K562 (cell line): ENCODE measurements around the gene SLC27A2. TPM values are rescaled to one million over a fixed set of nuclear protein-coding genes. Genes with fewer than 3 reads are reported as not detected.
A peak's percentile ranks its signal among the peaks of the same experiment; 100 is the strongest.

Experiments
- ATAC-seq: fragments of 200-7000 bp; cut with Tn5 transposase; 3 replicates; pipeline ENCODE4 v1.9.1; 2020; ENCODE audit warnings: moderate library complexity
- BruUV-seq: library from RNA; stranded (reverse); fragments of 400-500 nt; replicated peaks from 2 replicates; lab custom pipeline; 2021; lab: Mats Ljungman, UMichigan
- CTCF ChIA-PET: fragments of 300-600 bp; formaldehyde crosslinking; extraction: SDS; loops from one replicate; lab custom pipeline; 2021; ENCODE audit warnings: low intra/inter-chr PET ratio; lab: Yijun Ruan, JAX
- POLR2A ChIA-PET: fragments of 300-600, 350-650 bp; sonication (Branson Sonifier 250); formaldehyde crosslinking; extraction: SDS; loops from one replicate; lab custom pipeline; 2021; ENCODE audit warnings: antibody characterized with exemption, inconsistent platforms; lab: Yijun Ruan, JAX
- DNase-seq, 4 experiments: peaks; one replicate each; pipeline versions ENCODE4 v3.0.0 to v3.0.0-alpha.2; 2011 to 2018; ENCODE audit warnings: low spot score in 3 of 4, mixed read lengths in 3 of 4; ENCODE audit errors: extremely low read depth in 1 of 4
- FAIRE-seq: peaks from 2 replicates; lab custom pipeline; 2011; peaks lifted over from hg19 to GRCh38; lab: Jason Lieb, UNC
- H2AFZ ChIP-seq: 2 replicates; pipeline ENCODE4 v1.6.0; 2011; ENCODE audit warnings: low read depth, low read length, control low read depth, inconsistent platforms
- H3K27ac ChIP-seq: fragments of 200-600 bp; 3 replicates; pipeline ENCODE4 v1.8.0; 2011; ENCODE audit warnings: low read depth, mild to moderate bottlenecking, control low read depth, inconsistent platforms, low read length, moderate library complexity, mixed read lengths; ENCODE audit errors: extremely low read depth
- H3K27me3 ChIP-seq, 2 experiments: fragments of 300-600 bp in 1 of 2; 2 replicates in 1 of 2; 3 replicates in 1 of 2; pipeline versions ENCODE4 v1.6.0 to v1.8.0; 2011; ENCODE audit warnings: inconsistent platforms in 2 of 2, low read length in 2 of 2, mild to moderate bottlenecking in 1 of 2, mixed read lengths in 1 of 2, moderate library complexity in 1 of 2; ENCODE audit not compliant: control insufficient read depth in 2 of 2, insufficient read depth in 2 of 2
- H3K36me3 ChIP-seq: fragments of 300-600 bp; 3 replicates; pipeline ENCODE4 v1.8.0; 2011; ENCODE audit warnings: mild to moderate bottlenecking, low read length, inconsistent platforms; ENCODE audit not compliant: control insufficient read depth, insufficient read depth
- H3K4me1 ChIP-seq, 2 experiments: fragments of 200-600 bp in 1 of 2; replicated peaks in 1 of 2; 2 replicates in 1 of 2; 3 replicates in 1 of 2; pipeline versions ENCODE4 v1.5.1 to v1.8.0; 2011; ENCODE audit warnings: inconsistent platforms in 2 of 2, low read length in 2 of 2, mild to moderate bottlenecking in 1 of 2, mixed read lengths in 1 of 2, moderate library complexity in 1 of 2; ENCODE audit not compliant: control insufficient read depth in 2 of 2, insufficient read depth in 2 of 2
- H3K4me2 ChIP-seq: 2 replicates; pipeline ENCODE4 v1.6.1; 2011; ENCODE audit warnings: low read length, control low read depth, inconsistent platforms, mixed read lengths; ENCODE audit not compliant: insufficient read depth
- H3K4me3 ChIP-seq: fragments of 200-600 bp; sonication (generic), shearing (Covaris generic); 2 replicates; pipeline ENCODE4 v1.5.1; 2016; ENCODE audit warnings: control low read depth, inconsistent platforms
- H3K79me2 ChIP-seq: fragments of 200-600 bp; 3 replicates; pipeline ENCODE4 v1.8.0; 2011; ENCODE audit warnings: low read length, inconsistent platforms; ENCODE audit not compliant: control insufficient read depth, insufficient read depth
- H3K9ac ChIP-seq, 2 experiments: 2 replicates each; pipeline versions ENCODE4 v1.6.0 to v1.6.1; 2011; ENCODE audit warnings: low read depth in 2 of 2, low read length in 2 of 2, control low read depth in 1 of 2, inconsistent platforms in 1 of 2, mild to moderate bottlenecking in 1 of 2, mixed read lengths in 1 of 2; ENCODE audit not compliant: insufficient read depth in 1 of 2
- H3K9me1 ChIP-seq: one replicate; pipeline ENCODE4 v1.6.0; 2011; ENCODE audit warnings: inconsistent platforms, mild to moderate bottlenecking, low read length, moderate library complexity; ENCODE audit not compliant: control insufficient read depth, insufficient read depth
- H3K9me3 ChIP-seq: replicated peaks from 2 replicates; pipeline ENCODE4 v1.5.1; 2011; ENCODE audit warnings: low read depth, low read length, inconsistent platforms; ENCODE audit not compliant: control insufficient read depth, insufficient read depth
- H4K20me1 ChIP-seq: replicated peaks from 2 replicates; pipeline ENCODE4 v1.6.1; 2011; ENCODE audit warnings: low read length, inconsistent platforms, mixed read lengths; ENCODE audit not compliant: control insufficient read depth, insufficient read depth
- CC2D1A ChIP-seq: fragments of 450-650 bp; IDR thresholded peaks from 2 replicates; pipeline ENCODE4 v1.6.1; 2017; ENCODE audit warnings: mild to moderate bottlenecking
- ERF ChIP-seq: fragments of 450-650 bp; formaldehyde crosslinking; IDR thresholded peaks from 2 replicates; pipeline ENCODE4 v1.4.0; 2020; ENCODE audit warnings: mild to moderate bottlenecking, mixed read lengths
- FOXA3 ChIP-seq, 2 experiments: fragments of 450-650 bp in 1 of 2; sonication (generic) in 1 of 2; formaldehyde crosslinking; IDR thresholded peaks in 1 of 2; conservative IDR thresholded peaks in 1 of 2; 2 replicates each; pipeline versions ENCODE4 v1.4.0 to v1.8.0; 2020 to 2022; ENCODE audit warnings: mild to moderate bottlenecking in 2 of 2, missing genetic modification reagents in 1 of 2
- L3MBTL2 ChIP-seq: fragments of 450-650 bp; IDR thresholded peaks from 2 replicates; pipeline ENCODE4 v1.6.1; 2016; ENCODE audit warnings: mild to moderate bottlenecking, moderate library complexity
- NEUROD1 ChIP-seq: fragments of 150-350 bp; IDR thresholded peaks from 2 replicates; pipeline ENCODE4 v1.6.1; 2014; ENCODE audit warnings: borderline replicate concordance, low read length, low read depth; ENCODE audit not compliant: partially characterized antibody
- PCBP1 ChIP-seq: fragments of 200-400 bp; formaldehyde crosslinking; IDR thresholded peaks from 2 replicates; pipeline ENCODE4 v1.6.1; 2018; ENCODE audit warnings: mild to moderate bottlenecking, low read depth, low read length; ENCODE audit not compliant: poor library complexity, severe bottlenecking
- PHF8 ChIP-seq: fragments of 200-600 bp; sonication (generic); IDR thresholded peaks from 2 replicates; pipeline ENCODE4 v1.6.1; 2012; ENCODE audit warnings: mixed run types, mild to moderate bottlenecking, inconsistent platforms, low read length, moderate library complexity, borderline replicate concordance
- RBM14 ChIP-seq: fragments of 200-400 bp; formaldehyde crosslinking; IDR thresholded peaks from 2 replicates; pipeline ENCODE4 v1.6.1; 2018; ENCODE audit warnings: low read depth, mild to moderate bottlenecking, low read length, moderate library complexity, borderline replicate concordance; ENCODE audit not compliant: insufficient read depth
- ZC3H4 ChIP-seq: sonication (generic); formaldehyde crosslinking; IDR thresholded peaks from 2 replicates; pipeline ENCODE4 v1.9.0; 2021; ENCODE audit warnings: missing genetic modification reagents, borderline replicate concordance
- WGBS: fragments of 100-300 bp; shearing (Covaris generic); methylation state at CpG from one replicate; pipeline ENCODE4 v1.1.6; 2016; ENCODE audit warnings: low coverage, mixed read lengths; ENCODE audit not compliant: insufficient coverage; ENCODE audit errors: missing lambda C conversion rate; 5-methylcytosine and 5-hydroxymethylcytosine counted together
- in situ Hi-C: fragments of 300-500 bp; cut with MboI; formaldehyde crosslinking; loops from 4 replicates; pipeline ENCODE4 v1.15.0; 2018; ENCODE audit warnings: inconsistent platforms, mixed read lengths
- intact Hi-C: fragments of 100-400 bp; cut with micrococcal nuclease; formaldehyde crosslinking; loops from 2 replicates; pipeline ENCODE4 v1.14.2; 2022
- polyA plus RNA-seq, 8 experiments: library from polyadenylated mRNA; depleted of rRNA in 4 of 8; stranded (reverse) in 5 of 8; unstranded in 3 of 8; fragments of >200 nt; fragmentation: Nextera tagmentation in 2 of 8; fragmentation: Illumina TruSeq in 1 of 8; extraction: Ambion mirVana in 2 of 8; extraction: Trizol in 1 of 8; gene quantifications; 2 replicates each; pipeline versions ENCODE4 v1.2.1 to v1.2.3, GENCODE V29; 2011 to 2014; ENCODE audit warnings: inconsistent platforms in 1 of 8, missing spikeins in 1 of 8
- total RNA-seq, 7 experiments: library from RNA; depleted of rRNA in 6 of 7; stranded (reverse); fragments of >200 nt in 6 of 7; fragmentation: Illumina TruSeq in 2 of 7; extraction: Trizol in 2 of 7; gene quantifications; 2 replicates each; pipeline versions ENCODE4 v1.2.1 to v1.2.3, GENCODE V29; 2011 to 2021; ENCODE audit warnings: low replicate concordance in 1 of 7
- TF ChIP-seq, protein P1 (sequence below): fragments of 250-450 bp; sonication (Bioruptor Pico); IDR thresholded peaks from 2 replicates; pipeline ENCODE4 v1.5.0; 2021; ENCODE audit warnings: mild to moderate bottlenecking, borderline replicate concordance
- TF ChIP-seq, protein P2 (sequence below): fragments of 250-450 bp; sonication (Bioruptor Pico); IDR thresholded peaks from 2 replicates; pipeline ENCODE4 v1.8.0; 2022; ENCODE audit warnings: moderate library complexity, mild to moderate bottlenecking, inconsistent platforms
- TF ChIP-seq, protein P3 (sequence below), 2 experiments: fragments of 200-800 bp in 1 of 2; sonication (Bioruptor generic) in 1 of 2; sonication (generic) in 1 of 2; formaldehyde crosslinking in 1 of 2; IDR thresholded peaks in 1 of 2; conservative IDR thresholded peaks in 1 of 2; 2 replicates each; pipeline versions ENCODE4 v1.5.0 to v1.6.1; 2016 to 2020; ENCODE audit warnings: missing compliant biosample characterization in 1 of 2, missing genetic modification characterization in 1 of 2, missing genetic modification reagents in 1 of 2
- TF ChIP-seq, protein P4 (sequence below): fragments of 450-650 bp; conservative IDR thresholded peaks from 2 replicates; pipeline ENCODE4 v1.6.1; 2016; ENCODE audit warnings: missing genetic modification characterization, low read depth, mild to moderate bottlenecking, missing compliant biosample characterization, moderate library complexity

Gene SLC27A2
- total and polyA plus RNA-seq, 9 of the 15 experiments (the other 6 are each of a cell fraction or from before 2014, with no cell fraction given): 4.9 to 38.0 (median 22.7) TPM

DNA sequence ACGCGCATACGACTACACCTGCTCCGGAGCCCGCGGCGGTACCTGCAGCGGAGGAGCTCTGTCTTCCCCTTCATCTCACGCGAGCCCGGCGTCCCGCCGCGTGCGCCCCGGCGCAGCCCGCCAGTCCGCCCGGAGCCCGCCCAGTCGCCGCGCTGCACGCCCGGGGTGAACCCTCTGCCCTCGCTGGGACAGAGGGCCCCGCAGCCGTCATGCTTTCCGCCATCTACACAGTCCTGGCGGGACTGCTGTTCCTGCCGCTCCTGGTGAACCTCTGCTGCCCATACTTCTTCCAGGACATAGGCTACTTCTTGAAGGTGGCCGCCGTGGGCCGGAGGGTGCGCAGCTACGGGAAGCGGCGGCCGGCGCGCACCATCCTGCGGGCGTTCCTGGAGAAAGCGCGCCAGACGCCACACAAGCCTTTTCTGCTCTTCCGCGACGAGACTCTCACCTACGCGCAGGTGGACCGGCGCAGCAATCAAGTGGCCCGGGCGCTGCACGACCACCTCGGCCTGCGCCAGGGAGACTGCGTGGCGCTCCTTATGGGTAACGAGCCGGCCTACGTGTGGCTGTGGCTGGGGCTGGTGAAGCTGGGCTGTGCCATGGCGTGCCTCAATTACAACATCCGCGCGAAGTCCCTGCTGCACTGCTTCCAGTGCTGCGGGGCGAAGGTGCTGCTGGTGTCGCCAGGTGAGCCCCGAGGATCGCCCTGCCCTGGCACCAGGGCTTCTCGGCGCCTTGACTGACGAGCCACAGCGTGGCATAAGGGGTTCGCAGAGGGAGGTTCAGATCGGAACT is 420 bp downstream of the SLC27A2 start:
- BruUV-seq: no TSS peak
- ATAC-seq: peak; percentile 80
- H4K20me1 ChIP-seq: no peaks in the 10 kb centered on the region
- H3K4me3 ChIP-seq: peak overlapping the region; percentile 65
- H3K9me1 ChIP-seq: no peaks in the 10 kb centered on the region
- peak overlapping the region; percentile 38; the same call in 1 of the 3 replicates for H3K27ac ChIP-seq
- ChIA-PET POLR2A (interaction anchor here (0.6 to 2.0 kb wide), 7 partner anchors 13 to 1324 kb away, joined by 3 to 8 read pairs (median 3); no protein-coding TSS in a partner anchor), CTCF (interaction anchor here (1.2 kb wide), 1 partner anchor 133 kb away, joined by 4 read pairs; no protein-coding TSS in a partner anchor)
- H3K4me1 ChIP-seq: peaks cover 16 to 21% of the 10 kb centered on the region in 2 experiments; a peak in 4 of 5 replicates
- H3K36me3 ChIP-seq: no peaks in the 10 kb centered on the region; the same call in 2 of the 3 replicates
- DNase-seq: peak in 3 of 4 experiments; percentile 40 to 50 (median 46)
- FAIRE-seq: no peak
- 5% methylated on average over 68 of the region's 80 CpGs for WGBS
- no peaks in the 10 kb centered on the region for H3K9me3 ChIP-seq
- peaks cover 25% of the 10 kb centered on the region for H3K79me2 ChIP-seq
- peak overlapping the region; percentile 85 for H3K4me2 ChIP-seq
- in situ Hi-C loops (no loop called here), intact Hi-C loops (loop anchor here (2.0 to 5.0 kb wide), 4 partner anchors 34 to 245 kb away; no protein-coding TSS in a partner anchor)
- peak overlapping the region; percentile 35 to 96 for H3K9ac ChIP-seq
- H3K27me3 ChIP-seq: no peaks in the 10 kb centered on the region
- H2AFZ ChIP-seq: peak overlapping the region; percentile 95
- TF ChIP-seq, protein P1, sequence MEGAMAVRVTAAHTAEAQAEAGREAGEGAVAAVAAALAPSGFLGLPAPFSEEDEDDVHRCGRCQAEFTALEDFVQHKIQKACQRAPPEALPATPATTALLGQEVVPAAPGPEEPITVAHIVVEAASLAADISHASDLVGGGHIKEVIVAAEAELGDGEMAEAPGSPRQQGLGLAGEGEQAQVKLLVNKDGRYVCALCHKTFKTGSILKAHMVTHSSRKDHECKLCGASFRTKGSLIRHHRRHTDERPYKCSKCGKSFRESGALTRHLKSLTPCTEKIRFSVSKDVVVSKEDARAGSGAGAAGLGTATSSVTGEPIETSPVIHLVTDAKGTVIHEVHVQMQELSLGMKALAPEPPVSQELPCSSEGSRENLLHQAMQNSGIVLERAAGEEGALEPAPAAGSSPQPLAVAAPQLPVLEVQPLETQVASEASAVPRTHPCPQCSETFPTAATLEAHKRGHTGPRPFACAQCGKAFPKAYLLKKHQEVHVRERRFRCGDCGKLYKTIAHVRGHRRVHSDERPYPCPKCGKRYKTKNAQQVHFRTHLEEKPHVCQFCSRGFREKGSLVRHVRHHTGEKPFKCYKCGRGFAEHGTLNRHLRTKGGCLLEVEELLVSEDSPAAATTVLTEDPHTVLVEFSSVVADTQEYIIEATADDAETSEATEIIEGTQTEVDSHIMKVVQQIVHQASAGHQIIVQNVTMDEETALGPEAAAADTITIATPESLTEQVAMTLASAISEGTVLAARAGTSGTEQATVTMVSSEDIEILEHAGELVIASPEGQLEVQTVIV (CRISPR knock-in tag): no peak
- TF ChIP-seq PCBP1 (peak; percentile 82), ZC3H4 (CRISPR knock-in tag) (no peak), RBM14 (no peak), L3MBTL2 (peak; percentile 92), NEUROD1 (no peak), FOXA3 (CRISPR knock-in tag; conservative IDR thresholded peaks at IDR 0.05 in 1 of 2, IDR thresholded peaks at IDR 0.05 in 1 of 2) (peak in 1 of 2 experiments; percentile 24; a peak in 1 of 4 replicates), PHF8 (peak; percentile 71; the same call in 1 of the 2 replicates), CC2D1A (no peak), ERF (CRISPR knock-in tag) (peak; percentile 57; the same call in 1 of the 2 replicates)
- TF ChIP-seq, protein P2, sequence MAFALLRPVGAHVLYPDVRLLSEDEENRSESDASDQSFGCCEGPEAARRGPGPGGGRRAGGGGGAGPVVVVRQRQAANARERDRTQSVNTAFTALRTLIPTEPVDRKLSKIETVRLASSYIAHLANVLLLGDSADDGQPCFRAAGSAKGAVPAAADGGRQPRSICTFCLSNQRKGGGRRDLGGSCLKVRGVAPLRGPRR (CRISPR knock-in tag): no peak
- TF ChIP-seq, protein P3, sequence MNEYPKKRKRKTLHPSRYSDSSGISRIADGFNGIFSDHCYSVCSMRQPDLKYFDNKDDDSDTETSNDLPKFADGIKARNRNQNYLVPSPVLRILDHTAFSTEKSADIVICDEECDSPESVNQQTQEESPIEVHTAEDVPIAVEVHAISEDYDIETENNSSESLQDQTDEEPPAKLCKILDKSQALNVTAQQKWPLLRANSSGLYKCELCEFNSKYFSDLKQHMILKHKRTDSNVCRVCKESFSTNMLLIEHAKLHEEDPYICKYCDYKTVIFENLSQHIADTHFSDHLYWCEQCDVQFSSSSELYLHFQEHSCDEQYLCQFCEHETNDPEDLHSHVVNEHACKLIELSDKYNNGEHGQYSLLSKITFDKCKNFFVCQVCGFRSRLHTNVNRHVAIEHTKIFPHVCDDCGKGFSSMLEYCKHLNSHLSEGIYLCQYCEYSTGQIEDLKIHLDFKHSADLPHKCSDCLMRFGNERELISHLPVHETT (CRISPR knock-in tag; conservative IDR thresholded peaks at IDR 0.05 in 1 of 2, IDR thresholded peaks at IDR 0.05 in 1 of 2): 0 out of 4 replicates have a peak, but pooled peaks of 1 of the 2 experiments have one; percentile 32
- TF ChIP-seq, protein P4, sequence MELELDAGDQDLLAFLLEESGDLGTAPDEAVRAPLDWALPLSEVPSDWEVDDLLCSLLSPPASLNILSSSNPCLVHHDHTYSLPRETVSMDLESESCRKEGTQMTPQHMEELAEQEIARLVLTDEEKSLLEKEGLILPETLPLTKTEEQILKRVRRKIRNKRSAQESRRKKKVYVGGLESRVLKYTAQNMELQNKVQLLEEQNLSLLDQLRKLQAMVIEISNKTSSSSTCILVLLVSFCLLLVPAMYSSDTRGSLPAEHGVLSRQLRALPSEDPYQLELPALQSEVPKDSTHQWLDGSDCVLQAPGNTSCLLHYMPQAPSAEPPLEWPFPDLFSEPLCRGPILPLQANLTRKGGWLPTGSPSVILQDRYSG (tag): no peak
